ENCODE results near the gene TRPV6. TPM values are rescaled to one million over a fixed set of nuclear protein-coding genes. Genes with fewer than 3 reads are reported as not detected.

TRPV6 gene
- total RNA-seq, 2 donors from 2014 or later, result 0.09 TPM; not detected in 1

DNA sequence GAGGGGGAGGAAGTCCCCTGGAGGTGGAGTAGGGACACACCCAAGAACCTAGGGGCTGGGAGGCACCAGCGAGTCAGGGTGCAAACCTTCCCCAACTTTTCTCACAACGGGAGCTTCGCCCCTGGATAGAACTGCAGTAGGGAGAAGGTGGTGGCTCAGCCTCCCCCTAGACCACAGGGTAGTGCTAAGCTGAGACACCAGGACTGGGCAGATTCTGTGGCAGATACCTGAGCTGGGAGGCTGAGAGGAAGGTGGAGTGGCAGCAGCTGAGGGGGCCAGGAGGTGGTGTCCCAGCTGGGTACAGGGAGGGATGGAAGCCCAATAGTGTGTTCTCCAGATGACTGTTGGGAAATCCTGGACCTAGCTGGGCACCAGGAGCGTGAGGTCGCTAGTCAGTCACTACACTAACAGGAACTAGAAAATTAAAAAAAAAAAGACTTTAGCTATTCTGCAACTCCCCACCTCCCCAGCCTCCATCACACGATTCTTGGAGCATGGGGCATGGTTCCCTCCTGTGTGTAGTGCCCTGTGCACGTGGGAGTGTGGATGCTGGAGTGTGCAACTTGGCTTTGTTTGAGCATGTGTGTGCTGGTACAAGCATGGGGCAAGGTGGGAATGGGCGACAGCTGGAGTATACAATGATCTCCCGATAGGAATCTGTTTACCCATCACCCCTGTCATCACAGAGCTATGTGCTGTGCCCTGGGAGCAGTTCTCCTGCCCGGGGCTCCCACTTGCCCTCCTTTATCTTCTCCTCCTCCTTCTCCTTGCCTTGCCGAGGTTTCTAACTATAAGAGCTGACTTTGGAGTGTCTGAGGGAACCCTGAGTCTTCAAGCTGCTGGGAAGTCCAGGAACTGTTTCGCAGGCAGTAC, 8.8 kb upstream of the TRPV6 start:
- no peaks in the 10 kb centered on the region for H3K36me3 Mint-ChIP-seq
- ATAC-seq (no peak), DNase-seq (ENCODE audit: low spot score in 2 of 2) (no peak)
- no peak overlapping the region for H3K27ac Mint-ChIP-seq
- H3K9me3 Mint-ChIP-seq, result peaks cover 0 to 7% of the 10 kb centered on the region in 2 donors

DNA sequence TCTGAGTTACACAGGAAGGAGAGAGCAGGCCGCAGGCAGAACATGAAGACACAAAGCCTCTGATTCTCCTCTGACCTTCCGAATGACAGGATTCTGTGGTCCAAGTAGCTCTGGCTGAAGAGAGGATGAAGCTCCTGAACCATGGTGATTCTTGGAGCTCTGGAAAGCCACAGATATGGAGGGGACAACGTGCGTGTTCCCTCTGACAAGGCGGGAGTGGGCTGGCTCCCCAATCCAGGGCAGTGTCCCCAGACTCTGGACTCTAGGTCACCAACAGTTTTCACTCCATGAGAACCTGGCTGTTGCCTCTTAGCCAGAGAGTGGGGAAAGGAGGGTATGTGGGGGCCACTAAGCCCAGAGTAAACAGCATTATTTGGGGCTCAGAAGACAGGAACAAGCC, 7.4 kb upstream of the TRPV6 start:
- Mint-ChIP-seq H3K9me3 (peaks cover 0 to 7% of the 10 kb centered on the region in 2 donors), H3K27ac (no peak overlapping the region), H3K36me3 (no peaks in the 10 kb centered on the region)
- ATAC-seq (no peak), DNase-seq (ENCODE audit: low spot score in 2 of 2) (no peak)

DNA sequence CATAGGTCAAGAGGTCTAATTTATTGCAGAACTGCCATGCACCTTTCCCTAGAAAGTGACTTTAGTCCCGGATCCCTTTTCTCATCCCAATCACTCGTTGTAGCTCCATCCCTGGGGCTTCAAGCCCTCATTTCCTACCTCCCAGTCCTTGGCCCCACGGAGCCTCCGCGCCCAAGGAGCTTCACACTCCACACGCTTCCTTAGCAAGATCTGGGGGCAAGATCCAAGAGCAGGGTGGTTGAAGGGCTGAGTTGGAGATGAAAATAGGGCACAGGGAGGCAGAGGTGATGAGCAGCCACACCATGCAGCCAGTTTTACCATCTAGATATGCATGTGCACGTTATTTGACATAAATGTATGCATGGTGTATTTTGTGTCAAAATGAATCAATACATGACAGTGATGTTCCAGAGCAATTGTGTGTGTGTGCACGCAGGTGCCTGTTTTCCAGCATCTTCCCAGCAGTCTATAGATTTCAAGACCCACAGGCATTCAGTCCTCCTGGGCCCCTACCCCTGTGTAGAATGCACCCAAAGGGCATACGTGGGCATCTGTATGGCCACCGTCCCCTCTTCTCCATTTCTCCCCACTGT, 6.0 kb upstream of the TRPV6 start:
- no peak overlapping the region for H3K27ac Mint-ChIP-seq
- DNase-seq (ENCODE audit: low spot score in 2 of 2) (no peak), ATAC-seq (no peak)
- no peaks in the 10 kb centered on the region for H3K36me3 Mint-ChIP-seq
- peaks cover 0 to 7% of the 10 kb centered on the region in 2 donors for H3K9me3 Mint-ChIP-seq

- Mint-ChIP-seq H3K36me3 (no peaks in the 10 kb centered on the region), H3K9me3 (peaks cover 0 to 7% of the 10 kb centered on the region in 2 donors), H3K27ac (no peak overlapping the region)
- no peak for ATAC-seq
- no peak for DNase-seq (ENCODE audit: low spot score in 2 of 2)
Measured at GRCh38 chr7:142890874-142891485, 5.4 kb upstream of the TRPV6 start.

GRCh38 chr7:142889816-142890215, 4.3 kb upstream of the TRPV6 start:
- DNase-seq (ENCODE audit: low spot score in 2 of 2) (no peak), ATAC-seq (no peak)
- H3K27ac Mint-ChIP-seq, result no peak overlapping the region
- H3K9me3 Mint-ChIP-seq, result peaks cover 0 to 7% of the 10 kb centered on the region in 2 donors
- no peaks in the 10 kb centered on the region for H3K36me3 Mint-ChIP-seq

GRCh38 chr7:142887282-142888015, 1.9 kb upstream of the TRPV6 start:
- Mint-ChIP-seq H3K9me3 (peaks cover 0 to 7% of the 10 kb centered on the region in 2 donors), H3K36me3 (no peaks in the 10 kb centered on the region), H3K27ac (no peak overlapping the region)
- DNase-seq (ENCODE audit: low spot score in 2 of 2), result no peak
- ATAC-seq, result no peak

DNA sequence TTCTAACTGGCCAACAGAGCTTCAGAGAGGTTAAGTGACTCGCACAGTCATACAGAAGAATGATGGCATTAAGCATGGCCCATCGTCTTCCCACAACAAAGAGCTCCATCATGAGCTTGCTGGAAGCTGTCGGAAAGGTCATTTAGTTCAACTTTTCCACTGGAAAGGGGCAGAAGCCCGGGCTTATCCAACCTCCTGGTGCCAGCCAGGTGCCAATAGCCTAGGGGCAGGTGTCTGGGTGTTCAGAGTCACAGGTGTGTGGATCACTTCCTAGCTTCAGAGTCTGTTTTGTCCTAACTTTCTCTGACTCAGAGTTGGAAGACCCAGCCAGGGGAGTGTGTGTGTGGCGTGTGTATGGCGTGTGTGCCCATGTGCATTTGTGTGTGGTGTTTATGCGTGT, 1.3 kb upstream of the TRPV6 start:
- Mint-ChIP-seq H3K27ac (no peak overlapping the region), H3K9me3 (peaks cover 0 to 7% of the 10 kb centered on the region in 2 donors), H3K36me3 (no peaks in the 10 kb centered on the region)
- DNase-seq (ENCODE audit: low spot score in 2 of 2), result no peak
- no peak for ATAC-seq

GRCh38 chr7:142884286-142884640, 1.3 kb downstream of the TRPV6 start:
- Mint-ChIP-seq H3K9me3 (no peaks in the 10 kb centered on the region), H3K27ac (no peak overlapping the region), H3K36me3 (no peaks in the 10 kb centered on the region)
- no peak for ATAC-seq
- DNase-seq (ENCODE audit: low spot score in 2 of 2), result no peak

- Mint-ChIP-seq H3K27ac (no peak overlapping the region), H3K36me3 (no peaks in the 10 kb centered on the region), H3K9me3 (no peaks in the 10 kb centered on the region)
- ATAC-seq, result no peak
- DNase-seq (ENCODE audit: low spot score in 2 of 2), result no peak
Measured at GRCh38 chr7:142883571-142884285, 1.8 kb downstream of the TRPV6 start.

DNA sequence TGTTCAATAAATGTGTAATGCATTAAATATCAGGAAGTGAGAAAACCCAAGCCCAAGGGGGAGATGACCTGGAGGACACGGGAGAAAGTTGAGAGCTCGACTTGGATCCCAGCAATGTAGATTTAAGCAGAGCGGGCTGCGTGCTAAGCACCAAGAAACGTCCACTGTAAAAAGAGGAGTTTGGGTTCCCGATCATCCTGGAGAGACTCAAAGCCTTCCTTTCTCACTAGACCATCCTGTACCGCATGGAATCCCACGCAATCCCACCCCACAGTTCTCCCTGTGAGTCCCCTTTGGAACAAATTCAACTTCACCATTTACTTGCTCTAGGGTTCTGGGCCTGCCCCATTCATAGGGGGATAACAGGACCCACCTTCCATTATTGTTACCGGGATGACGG, 2.4 kb downstream of the TRPV6 start:
- DNase-seq (ENCODE audit: low spot score in 2 of 2) (no peak), ATAC-seq (no peak)
- no peaks in the 10 kb centered on the region for H3K9me3 Mint-ChIP-seq
- H3K36me3 Mint-ChIP-seq, result no peaks in the 10 kb centered on the region
- H3K27ac Mint-ChIP-seq, result no peak overlapping the region

- Mint-ChIP-seq H3K27ac (no peak overlapping the region), H3K36me3 (no peaks in the 10 kb centered on the region), H3K9me3 (no peaks in the 10 kb centered on the region)
- no peak for ATAC-seq
- no peak for DNase-seq (ENCODE audit: low spot score in 2 of 2)
Measured at GRCh38 chr7:142882338-142882678, 3.2 kb downstream of the TRPV6 start.

DNA sequence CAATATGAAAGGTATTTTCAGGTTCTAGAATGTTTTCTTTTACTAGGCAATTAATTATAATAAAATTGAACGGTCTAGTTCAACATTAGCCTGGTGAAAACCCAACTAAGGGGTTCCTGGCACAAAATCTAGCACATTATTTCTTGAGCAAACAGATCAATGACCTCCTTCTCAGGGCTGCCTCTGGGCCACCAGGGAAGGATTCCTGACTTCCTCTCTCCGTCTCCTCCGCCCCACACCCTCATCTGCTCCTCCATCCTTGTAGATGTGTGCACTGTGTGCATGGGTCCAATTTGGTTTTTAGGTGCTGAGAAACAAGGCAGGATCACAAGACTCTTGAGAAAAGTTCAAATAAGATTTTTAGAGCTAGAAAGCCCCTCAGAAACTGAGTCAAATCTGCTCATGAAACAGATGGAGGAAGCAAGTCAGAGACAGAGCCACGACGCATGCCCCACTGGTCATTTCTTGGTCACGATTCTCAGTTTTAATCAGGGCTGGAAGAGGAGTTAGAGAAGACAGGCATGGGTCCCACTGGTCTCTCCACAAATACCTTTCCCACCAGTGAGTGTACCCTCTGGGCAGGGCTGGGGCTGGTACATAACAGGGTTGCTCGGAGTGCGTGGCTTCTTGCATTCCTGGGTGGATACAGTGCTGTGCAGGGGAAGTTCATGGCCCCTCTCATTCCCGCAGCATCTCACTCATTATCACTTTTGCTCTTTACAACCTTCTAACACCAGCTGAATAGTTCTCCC, 3.8 kb downstream of the TRPV6 start:
- Mint-ChIP-seq H3K27ac (no peak overlapping the region), H3K9me3 (no peaks in the 10 kb centered on the region), H3K36me3 (no peaks in the 10 kb centered on the region)
- no peak for DNase-seq (ENCODE audit: low spot score in 2 of 2)
- no peak for ATAC-seq

- DNase-seq (ENCODE audit: low spot score in 2 of 2) (peak in 1 of 2 donors; percentile 61), ATAC-seq (peak; percentile 76 to 79)
- H3K9me3 Mint-ChIP-seq, result no peaks in the 10 kb centered on the region
- no peaks in the 10 kb centered on the region for H3K36me3 Mint-ChIP-seq
- H3K27ac Mint-ChIP-seq, result no peak overlapping the region
Measured at GRCh38 chr7:142880876-142881505, 4.6 kb downstream of the TRPV6 start.

- DNase-seq (ENCODE audit: low spot score in 2 of 2) (no peak), ATAC-seq (no peak)
- Mint-ChIP-seq H3K9me3 (no peaks in the 10 kb centered on the region), H3K27ac (no peak overlapping the region), H3K36me3 (no peaks in the 10 kb centered on the region)
Measured at GRCh38 chr7:142879060-142879459, 6.5 kb downstream of the TRPV6 start.

DNA sequence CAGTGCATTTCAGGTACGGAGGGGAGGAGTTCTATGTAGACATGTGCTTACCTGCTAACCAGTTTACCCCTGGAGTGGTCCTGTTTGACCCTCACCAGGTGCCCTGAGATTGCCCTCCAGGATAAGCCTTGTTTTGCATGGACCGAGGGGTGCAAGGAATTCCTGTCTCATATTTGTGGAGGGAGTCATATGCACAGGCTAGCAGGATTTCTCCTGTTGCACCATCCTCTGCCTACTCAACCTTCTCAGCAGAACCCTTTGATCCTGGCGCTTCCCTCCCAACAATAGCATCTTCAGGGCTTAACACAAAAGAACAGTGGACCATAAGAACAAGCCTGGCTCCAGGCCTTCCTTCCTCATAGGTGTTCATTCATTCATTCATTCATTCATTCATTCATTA, 7.2 kb downstream of the TRPV6 start:
- ATAC-seq, result no peak
- no peaks in the 10 kb centered on the region for H3K36me3 Mint-ChIP-seq
- H3K27ac Mint-ChIP-seq, result no peak overlapping the region
- H3K9me3 Mint-ChIP-seq, result no peaks in the 10 kb centered on the region
- DNase-seq (ENCODE audit: low spot score in 2 of 2), result no peak

Data from activated naive CD4-positive, alpha-beta T cell treated with anti-CD3 and anti-CD28 coated beads, Interleukin-2, amount 50 U/mL, for 72 hours (primary cell).